HG02623 (cell line): ENCODE results near the gene SLC4A2.
"Not testable (repeated sequence)": the region's sequence is repeated elsewhere in the genome, so short reads cannot be mapped to it uniquely, and the experiment has no call there.

Experiments used
- ATAC-seq: cut with Tn5 transposase; IDR thresholded peaks from one replicate; pipeline ENCODE4 v1.9.1; 2021; ENCODE audit warnings: moderate library complexity; ENCODE audit not compliant: unreplicated experiment

SLC4A2 gene

DNA sequence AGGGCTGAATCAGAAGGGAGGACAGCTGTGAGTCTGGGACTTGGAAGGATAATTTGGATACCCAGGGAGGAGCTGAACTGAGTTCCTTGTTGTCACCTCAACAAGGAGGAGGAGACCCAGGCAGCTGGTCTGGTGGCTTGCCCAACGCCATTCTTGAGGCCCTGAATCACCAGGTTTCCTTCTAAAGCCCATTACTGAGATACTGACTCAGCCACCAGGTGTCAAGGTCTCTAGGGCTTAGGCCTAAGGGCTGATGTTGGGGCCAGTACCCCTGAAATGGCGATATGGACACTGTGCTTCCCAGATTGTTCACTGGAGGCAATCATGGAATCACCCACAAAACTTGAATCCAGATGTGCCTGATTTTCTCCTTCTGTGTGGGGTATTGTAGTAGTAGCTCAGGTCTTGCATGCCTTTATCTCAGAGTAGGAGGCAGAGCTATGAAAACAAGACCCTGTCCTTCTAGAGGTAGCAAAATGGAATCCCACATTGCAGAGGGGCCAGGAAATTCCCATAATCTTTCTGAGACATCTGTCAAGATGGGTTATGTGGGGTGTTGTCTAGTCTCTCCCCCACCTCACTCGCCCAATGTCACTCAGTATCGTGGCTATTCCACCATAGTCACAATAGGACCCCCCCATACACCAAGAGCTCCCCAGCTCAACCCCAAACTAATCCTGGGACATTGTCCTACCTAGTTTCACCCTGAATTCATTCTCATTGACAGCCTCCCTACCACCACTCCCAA is 33.3 kb upstream of the SLC4A2 start:
- ATAC-seq = no peak

DNA sequence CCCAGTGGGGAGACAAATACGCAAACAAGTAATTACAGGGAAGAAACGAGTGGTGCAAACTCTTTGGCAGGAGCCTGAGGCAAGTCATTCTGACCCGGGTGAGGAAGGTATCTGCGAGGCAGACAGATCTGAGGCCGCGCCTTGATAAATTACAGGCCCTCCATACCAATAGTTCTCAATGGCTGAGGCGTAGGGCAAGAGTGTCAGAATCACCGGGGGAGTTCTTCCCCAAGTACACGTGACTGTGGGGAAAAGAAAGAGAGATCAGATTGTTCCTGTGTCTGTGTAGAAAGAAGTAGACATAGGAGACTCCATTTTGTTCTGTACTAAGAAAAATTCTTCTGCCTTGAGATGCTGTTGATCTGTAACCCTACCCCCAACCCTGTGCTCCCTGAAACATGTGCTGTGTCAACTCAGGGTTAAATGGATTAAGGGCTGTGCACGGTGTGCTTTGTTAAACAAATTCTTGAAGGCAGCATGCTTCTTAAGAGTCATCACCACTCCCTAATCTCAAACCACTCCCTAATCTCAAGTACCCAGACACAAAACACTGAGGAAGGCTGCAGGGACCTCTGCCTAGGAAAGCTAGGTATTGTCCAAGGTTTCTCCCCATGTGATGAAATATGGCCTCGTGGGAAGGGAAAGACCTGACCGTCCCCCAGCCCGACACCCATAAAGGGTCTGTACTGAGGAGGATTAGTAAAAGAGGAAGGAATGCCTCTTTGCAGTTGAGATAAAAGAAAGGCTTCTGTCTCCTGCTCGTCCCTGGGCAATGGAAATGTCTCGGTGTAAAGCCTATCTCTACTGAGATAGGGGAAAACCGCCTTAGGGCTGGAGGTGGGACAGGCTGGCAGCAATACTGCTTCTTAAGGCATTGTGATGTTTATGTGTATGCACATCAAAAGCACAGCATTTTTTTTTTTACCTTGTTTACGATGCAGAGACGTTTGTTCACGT is 32.3 kb upstream of the SLC4A2 start:
- not testable (repeated sequence) for ATAC-seq

DNA sequence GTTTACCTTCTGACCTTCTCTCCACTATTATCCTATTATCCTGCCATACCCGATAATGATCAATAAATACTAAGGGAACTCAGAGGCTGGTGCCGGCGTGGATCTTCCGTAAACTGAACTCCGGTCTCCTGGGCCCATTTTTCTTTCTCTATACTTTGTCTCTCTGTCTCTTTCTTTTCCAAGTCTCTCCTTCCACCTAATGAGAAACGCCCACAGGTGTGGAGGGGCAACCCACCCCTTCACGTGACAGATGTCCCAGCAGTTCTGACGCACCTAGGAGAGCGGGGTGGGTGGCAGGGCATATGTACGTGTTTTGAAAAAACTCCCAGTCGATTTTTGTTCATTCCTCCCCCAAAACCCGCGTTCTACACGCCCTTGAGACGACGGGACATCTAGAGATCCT is 31.7 kb upstream of the SLC4A2 start:
- not testable (repeated sequence) for ATAC-seq

DNA sequence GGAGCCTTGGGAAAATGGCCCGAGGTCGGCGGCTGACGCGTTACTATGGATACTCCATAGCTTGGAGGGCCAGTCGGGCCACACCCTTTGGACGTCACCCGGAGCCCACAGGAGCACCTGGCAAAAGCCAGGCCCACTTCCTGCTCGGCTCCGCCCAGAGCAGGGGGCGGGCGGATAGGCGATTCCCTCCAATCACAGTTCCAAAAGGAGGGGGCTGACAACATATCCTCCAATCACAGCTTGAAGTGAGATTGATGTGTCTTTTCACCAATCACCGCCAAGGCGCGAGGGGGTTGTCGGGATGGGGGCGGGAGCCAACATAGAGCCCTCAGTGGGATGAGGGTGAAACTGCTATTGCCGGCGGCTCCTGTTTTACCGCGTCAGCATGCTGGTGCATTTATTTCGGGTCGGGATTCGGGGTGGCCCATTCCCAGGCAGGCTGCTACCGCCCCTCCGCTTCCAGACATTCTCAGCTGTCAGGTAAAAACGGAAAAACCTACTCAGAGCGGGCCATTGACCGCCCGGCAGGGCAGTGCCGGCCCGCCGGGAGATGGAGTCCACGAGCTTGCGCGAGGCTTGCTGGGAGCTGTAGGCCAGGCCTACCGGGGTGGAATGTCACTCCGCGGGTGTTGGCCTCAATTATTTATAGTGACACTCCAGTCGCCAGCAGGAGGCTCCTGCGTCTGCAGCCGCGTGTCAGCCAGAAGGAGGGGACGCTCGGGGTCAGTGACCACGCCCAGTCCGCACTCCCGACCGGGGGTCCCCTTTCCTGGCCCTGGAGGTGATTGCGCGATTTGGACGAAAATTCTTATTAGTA is 31.1 kb upstream of the SLC4A2 start, which contains the start of gene ABCB8:
Gene ABCB8, plus strand, starts transcription at position 320 of the 817 bp plus-strand sequence. Its CDS starts 66 bp downstream, at position 386.
- ATAC-seq = peak; percentile 98

DNA sequence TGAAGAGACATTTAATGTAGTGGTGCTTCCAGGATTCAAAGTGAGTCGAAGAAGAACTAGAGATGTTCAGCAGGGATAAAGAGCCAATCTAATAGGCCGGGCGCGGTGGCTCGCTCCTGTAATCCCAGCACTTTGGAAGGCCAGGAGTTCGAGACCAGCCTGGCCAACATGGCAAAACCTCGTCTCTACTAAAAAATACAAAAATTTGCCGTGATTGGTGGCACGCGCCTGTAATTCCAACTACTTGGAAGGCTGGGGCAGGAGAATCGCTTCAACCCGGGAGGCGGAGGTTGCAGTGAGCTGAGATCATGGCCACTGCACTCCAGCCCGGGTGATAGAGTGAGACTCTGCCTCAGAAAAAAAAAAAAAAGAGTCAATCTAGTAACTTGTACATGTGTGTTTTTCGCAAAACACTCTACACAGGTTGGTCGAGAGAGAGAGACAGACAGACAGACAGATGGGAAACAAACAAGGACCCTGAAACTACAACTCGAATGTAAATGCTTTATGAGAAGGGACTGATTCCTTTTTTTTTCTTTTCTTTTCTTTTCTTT is 30.4 kb upstream of the SLC4A2 start:
- ATAC-seq = no peak

DNA sequence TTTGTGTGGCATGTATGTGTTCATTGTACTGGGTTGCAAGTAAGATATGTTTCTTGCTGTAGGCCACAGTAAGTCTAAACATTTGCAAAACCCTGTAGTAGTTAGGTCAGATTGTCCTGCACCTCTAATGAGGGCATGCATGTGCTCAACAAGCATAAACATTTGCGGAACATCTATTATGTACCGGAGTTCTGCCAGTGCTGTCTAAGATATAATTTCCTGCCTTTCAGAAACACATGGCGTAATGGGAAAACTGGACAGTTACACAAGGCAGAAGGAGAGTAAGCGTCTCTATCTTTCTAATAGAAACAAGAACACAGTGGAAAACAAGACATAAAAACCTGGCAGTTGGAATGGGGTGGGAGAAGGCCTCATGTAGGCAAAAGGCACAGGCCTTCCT is 28.4 kb upstream of the SLC4A2 start:
- no peak for ATAC-seq

DNA sequence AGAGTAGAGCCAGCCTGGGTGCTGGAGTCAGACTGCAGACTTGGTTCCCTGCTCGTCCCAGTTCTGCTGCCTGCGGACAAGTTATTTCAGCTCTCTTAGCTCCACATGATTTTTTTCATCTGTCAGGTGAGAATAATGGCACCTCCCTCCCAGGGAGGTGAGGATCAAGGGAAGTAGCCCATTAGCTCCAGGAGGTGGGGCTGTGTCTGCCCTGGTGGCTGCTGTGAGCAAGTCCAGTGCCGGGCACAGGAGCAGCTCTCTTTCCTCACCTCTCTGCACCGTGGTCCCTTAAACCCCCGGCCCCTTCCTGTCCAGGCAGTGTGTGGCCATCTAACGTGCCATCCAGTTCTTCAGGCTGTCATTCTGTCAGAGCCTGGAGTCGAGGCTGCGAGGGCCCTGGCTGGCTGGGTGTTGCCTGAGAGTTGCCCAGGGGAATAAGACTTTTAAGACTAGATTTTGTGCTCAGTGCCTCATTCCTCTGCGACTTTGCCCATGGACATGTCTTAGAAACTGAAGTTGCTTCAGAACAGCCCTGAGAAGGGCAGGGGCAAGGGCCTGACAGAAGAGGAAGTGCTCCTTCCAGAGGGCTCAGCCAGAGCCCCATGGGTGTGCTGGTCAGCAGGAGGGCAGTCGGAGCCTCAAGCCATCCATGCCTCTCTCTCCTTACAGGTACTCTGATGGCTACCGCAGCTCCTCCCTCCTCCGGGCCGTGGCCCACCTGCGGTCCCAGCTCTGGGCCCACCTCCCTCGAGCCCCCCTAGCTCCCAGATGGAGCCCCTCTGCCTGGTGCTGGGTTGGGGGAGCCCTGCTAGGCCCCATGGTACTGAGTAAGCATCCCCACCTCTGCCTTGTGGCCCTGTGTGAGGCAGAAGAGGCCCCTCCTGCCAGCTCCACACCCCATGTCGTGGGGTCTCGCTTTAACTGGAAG is 26.2 kb upstream of the SLC4A2 start:
- ATAC-seq = no peak

DNA sequence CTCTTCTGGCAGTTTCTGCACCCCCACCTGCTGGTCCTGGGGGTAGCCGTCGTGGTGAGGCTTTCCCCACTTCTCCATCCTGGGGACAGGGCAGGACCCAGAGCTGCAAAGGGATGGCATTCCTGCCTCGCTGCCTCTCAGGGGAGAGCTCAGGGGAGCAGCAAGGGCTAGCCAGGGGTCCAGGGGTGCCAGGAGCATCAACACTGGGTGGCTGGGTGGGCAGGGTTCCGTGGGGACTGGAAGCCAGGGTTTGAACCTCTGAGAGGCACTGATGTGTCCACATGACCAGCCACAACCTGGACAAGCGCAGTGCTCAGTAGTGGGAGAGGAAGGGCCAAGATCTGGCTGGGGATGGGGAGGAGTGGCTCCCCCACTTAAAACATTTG is 25.5 kb upstream of the SLC4A2 start:
- no peak for ATAC-seq

DNA sequence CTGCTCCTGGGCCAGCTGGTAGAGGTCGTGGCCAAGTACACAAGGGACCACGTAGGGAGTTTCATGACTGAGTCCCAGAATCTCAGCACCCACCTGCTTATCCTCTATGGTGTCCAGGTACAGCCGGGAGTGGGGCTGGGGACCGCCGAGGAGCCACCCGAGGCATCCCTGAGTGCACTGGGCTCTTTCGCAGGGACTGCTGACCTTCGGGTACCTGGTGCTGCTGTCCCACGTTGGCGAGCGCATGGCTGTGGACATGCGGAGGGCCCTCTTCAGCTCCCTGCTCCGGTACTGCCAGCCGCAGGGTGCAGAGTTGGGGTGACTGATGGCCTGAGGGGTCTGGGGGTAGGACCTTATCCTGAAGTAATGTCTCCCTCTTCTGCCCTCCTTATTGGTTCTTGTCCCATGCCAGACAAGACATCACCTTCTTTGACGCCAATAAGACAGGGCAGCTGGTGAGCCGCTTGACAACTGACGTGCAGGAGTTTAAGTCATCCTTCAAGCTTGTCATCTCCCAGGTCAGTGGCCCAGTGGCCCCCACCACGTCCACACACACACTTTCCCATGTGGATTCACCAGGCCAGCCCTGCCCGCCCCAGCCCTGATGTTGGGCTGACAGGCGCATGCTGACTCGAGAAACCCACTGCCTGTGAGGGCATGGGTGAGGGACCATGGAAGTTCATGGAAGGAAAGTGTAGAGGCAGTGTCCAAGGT is 24.9 kb upstream of the SLC4A2 start:
- no peak for ATAC-seq

DNA sequence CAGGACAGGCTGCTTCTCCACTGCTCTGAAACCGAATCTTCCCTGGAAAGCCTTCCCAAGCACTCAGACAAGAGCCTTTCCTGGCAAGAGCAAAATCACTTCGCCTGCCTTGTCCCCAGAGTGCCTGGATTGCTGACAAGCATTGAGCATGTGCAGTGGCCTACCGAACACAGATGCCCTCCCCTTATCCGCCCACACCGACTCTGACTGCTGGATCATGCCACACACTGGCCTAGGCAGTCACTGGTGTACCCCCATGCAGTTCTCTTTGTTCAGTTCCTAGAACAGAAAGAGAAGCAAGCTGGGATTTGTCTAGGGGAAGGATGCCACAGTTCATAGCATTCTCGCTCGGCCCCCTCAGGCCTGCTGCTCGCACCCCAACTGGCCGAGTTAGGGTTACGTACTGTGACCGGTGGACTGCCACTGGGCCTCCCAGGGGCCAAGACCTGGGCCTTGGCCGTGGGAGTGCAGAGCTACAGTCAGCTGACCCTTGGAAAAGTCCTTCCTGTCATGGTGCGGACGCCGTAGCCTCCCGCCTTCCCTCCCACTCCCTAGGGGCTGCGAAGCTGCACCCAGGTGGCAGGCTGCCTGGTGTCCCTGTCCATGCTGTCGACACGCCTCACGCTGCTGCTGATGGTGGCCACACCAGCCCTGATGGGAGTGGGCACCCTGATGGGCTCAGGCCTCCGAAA is 24.2 kb upstream of the SLC4A2 start:
- ATAC-seq = no peak

DNA sequence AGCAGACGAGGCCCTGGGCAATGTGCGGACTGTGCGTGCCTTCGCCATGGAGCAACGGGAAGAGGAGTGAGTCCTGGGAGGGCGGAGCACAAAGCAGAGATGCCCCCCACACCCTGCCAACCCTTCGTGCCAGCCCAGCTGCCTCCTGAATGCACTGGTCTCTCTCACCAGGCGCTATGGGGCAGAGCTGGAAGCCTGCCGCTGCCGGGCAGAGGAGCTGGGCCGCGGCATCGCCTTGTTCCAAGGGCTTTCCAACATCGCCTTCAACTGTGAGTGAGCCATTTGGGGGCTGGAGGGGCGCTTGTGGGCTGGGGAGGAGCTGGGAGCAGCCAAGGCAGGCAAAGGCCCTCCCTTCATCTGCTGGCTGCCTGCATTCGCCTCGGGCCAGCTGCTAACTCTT is 23.5 kb upstream of the SLC4A2 start:
- ATAC-seq = no peak

DNA sequence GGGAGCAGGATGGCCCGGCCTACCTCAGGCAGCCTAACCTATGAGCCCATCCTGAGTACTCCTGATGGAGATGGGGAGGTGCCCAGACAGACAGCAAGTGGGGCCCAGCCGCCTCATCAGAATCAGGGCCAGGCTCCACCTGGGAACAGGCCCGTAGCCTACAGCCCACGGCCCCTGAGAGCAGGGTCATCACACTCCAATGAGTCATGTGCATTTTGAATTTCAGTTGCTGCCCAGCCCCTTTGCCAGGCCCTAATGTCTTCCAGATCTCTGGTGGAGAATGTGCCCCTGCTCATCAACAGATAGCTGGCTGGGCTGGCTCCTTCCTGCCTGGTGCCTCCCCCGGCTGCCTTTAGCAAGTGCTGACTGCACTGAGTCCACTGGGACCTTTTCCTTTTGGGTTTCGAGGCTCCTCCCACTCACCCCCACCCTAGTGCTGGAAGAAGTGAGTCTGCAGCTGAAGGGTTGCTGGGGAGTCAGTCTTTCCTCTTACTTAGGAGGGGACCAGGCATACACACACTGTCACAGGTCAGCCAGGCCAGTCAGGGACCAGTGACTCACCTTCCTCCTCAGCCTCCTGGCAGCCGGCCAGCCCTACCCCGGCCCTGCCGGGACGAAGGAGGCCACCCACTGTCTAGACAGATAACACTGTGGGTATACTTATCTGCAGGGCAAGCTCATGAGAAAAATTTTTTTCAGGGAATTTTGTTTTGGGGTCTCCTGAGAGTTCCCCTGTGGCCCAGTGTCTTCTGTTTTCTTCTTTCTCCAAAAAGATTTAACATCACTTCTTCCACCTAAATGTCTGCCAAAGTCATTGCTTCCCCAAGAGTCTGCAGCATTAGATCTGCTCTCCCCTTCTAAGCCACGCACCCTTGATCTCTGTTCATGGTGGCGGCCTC is 20.2 kb upstream of the SLC4A2 start:
- ATAC-seq = no peak

DNA sequence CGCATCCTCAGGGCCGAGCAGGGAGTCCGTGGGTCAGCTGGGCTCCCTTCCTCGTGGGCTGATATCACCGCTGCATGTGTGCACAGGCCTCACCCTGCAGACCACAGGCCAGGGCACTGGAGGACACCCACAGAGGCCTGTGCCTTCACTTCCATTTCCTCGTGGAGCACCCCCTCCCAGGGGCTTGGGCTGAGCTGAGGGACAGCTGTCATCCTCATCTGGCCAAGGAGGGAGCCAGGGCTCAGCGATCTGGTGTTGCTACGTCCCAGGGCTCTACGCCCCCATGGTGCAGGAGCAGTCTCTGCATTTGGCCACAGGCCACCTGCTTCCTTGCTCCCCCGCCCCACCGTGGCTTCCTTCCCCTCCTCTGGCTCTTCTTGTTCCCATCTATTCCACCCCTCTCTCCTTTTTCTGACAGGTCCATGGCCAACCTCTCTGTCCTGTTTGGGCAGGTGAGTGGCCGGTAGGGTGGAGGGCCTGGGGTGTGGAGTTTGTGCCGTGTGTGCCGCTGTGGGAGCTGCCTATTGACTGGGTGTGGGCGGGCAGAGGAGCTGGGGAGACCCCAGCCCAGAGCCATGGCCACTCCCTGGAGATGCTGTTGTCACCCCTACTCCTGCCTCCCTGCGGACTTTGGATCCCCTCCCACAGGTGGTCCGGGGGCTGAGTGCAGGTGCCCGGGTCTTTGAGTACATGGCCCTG is 19.4 kb upstream of the SLC4A2 start:
- no peak for ATAC-seq

DNA sequence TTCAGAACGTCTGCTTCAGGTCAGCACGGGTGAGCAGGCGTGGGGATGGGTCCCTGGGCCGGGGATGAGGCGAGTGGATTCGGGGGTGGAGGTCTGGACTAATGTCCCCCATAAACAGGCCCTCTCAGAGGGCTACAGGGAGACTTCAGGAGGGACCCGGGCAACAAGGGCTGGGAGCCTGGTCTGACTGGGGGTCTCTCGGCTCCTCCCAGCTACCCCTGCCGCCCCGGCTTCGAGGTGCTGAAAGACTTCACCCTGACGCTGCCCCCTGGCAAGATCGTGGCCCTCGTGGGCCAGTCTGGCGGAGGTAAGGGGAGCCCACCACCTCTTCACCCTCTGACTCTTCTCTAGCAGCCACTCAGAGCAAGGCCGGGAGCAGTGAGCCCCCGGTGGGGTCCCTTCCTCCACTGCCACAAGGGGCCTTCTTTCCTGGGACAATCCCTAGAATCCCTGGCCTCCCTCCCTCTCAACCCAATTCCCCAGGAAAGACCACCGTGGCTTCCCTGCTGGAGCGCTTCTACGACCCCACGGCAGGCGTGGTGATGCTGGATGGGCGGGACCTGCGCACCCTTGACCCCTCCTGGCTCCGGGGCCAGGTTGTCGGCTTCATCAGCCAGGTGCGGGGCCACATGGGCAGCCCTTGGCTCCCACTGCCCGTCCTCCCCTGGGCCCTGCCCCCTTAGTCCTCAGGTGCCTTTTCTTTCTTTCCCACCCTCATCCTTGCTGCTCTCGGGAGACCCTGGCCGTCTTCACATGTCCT is 18.6 kb upstream of the SLC4A2 start:
- ATAC-seq = no peak

DNA sequence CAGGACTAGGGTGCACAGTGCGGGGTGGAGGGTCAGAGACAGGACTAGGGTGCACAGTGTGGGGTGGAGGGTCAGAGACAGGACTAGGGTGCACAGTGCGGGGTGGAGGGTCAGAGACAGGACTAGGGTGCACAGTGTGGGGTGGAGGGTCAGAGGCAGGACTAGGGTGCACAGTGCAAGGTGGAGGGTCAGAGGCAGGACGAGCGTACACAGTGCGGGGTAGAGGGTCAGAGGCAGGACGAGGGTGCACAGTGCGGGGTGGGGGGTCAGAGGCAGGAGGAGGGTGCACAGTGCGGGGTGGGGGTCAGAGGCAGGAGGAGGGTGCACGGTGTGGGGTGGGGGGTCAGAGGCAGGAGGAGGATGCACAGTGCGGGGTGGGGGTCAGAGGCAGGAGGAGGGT is 15.9 kb upstream of the SLC4A2 start:
- not testable (repeated sequence) for ATAC-seq

DNA sequence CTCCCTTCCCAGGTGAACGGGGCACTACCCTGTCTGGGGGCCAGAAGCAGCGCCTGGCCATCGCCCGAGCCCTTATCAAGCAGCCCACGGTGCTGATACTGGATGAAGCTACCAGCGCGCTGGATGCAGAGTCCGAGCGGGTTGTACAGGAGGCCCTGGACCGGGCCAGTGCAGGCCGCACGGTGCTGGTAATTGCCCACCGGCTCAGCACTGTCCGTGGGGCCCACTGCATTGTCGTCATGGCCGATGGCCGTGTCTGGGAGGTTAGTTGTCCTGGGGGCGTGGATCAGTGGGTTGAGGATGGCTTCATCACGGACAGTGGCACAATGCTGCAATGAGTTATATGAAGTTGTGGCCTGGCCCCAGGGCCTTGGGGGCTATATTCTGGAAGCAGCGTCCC is 15.4 kb upstream of the SLC4A2 start:
- ATAC-seq = no peak
